SH-SY5Y (cell line): ENCODE data around the gene EBI3.

ENCODE experiments used
- GATA2 ChIP-seq: IDR thresholded peaks from 2 replicates; pipeline ENCODE4 v1.6.1; 2011; ENCODE audit warnings: mild to moderate bottlenecking, low read depth, low read length
- GATA3 ChIP-seq: IDR thresholded peaks from 2 replicates; pipeline ENCODE4 v1.6.1; 2011; ENCODE audit warnings: low read depth, mild to moderate bottlenecking, low read length, moderate library complexity

- no peak for TF ChIP-seq GATA3
- no peak for TF ChIP-seq GATA2
Observed at GRCh38 chr19:4260613-4261191, 31.4 kb downstream of the EBI3 start.
